ENCODE data around the gene TMSB4X.
"Not testable (repeated sequence)": the region's sequence is repeated elsewhere in the genome, so short reads cannot be mapped to it uniquely, and the experiment has no call there.

The TMSB4X gene

DNA sequence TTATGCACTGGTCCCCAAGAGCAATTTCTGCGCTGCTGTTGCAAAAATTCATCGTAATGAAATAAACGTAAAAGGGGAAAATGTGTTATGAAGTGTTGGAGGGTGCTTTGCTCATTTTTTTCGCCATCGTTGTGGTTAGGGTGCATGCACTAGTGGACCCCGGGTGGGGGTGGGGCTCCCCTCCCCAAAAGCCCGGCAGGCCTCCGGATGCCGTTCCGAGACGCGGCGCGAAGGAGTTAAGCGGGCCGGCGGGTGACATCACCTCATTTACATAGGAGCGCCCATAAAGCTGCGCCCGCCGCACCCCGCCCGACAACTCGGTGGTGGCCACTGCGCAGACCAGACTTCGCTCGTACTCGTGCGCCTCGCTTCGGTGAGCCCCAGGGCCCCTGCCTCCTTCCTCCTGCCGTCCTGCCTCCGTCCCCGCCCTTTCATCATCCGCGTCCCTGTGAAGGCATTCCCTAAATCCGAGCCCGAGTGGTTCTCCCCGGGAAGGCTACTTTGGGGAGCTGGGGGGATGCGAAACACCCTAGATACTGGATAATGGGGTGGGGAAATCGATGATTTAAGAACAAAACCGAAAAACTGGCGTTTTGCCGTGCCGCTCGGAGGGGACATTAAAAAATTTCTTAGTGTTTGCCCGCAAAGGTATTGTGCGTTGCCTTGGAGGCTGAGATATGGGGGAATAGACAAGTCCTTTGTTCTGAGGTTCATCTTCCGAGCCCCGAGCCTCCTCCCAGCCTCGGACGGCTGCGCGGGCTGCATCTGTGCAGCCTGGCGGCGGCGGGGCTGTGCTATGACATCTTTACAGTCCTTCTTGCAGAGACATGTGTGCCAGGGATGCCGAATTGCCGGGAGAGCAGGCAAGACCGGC lies at the start of gene TMSB4X:
Gene TMSB4X, plus strand, starts transcription at position 315 of the 874 bp plus-strand sequence.
- peak; percentile 73 for DNase-seq (ENCODE audit: low read depth)

- DNase-seq (ENCODE audit: low read depth): no peak
Observed at GRCh38 chrX:12929701-12930100, 45.2 kb upstream of the TMSB4X start.

DNA sequence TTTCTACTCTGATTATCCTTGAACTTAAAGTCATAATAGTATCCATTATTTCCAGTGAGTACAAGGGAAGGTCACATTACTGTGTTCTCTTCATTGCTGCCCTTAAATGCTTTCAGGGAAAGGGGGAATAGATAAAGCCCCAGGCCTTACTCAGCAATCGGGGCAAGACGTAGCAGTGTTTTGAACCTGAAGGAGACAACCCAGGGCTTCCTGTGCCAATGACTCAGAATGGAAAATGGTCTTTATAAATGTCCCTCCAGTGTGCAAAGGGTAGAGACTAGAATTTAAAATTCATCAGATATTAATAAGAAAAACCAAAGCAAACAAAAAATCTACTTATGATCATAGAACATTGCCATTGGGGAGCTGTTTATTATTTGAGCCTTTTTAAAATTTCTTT lies 44.8 kb upstream of the TMSB4X start:
- no peak for DNase-seq (ENCODE audit: low read depth)

DNA sequence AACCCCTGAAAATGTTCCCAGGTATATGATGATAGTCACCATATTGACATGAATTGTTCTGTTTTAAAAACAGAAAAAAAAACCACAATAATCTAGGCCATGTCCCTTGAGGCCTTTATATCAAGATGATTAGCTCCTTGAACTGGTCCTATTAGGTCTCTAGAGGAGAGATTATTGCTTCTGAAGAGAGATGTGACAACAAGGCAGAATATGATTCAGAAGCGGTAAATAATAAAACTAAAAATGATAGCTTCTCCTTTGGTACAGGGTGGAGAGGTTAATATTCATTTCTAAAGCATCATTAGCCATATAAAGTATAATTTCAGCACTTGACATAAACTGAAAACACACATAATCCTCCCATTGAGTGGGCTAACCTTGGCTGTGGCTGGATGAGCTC lies 42.7 kb upstream of the TMSB4X start:
- DNase-seq (ENCODE audit: low read depth): no peak

GRCh38 chrX:12934850-12935249 lies 40.1 kb upstream of the TMSB4X start:
- no peak for DNase-seq (ENCODE audit: low read depth)

- no peak for DNase-seq (ENCODE audit: low read depth)
Observed at GRCh38 chrX:12936947-12937346, 38.0 kb upstream of the TMSB4X start.

- not testable (repeated sequence) for DNase-seq (ENCODE audit: low read depth)
Observed at GRCh38 chrX:12940471-12940870, 34.4 kb upstream of the TMSB4X start.

DNA sequence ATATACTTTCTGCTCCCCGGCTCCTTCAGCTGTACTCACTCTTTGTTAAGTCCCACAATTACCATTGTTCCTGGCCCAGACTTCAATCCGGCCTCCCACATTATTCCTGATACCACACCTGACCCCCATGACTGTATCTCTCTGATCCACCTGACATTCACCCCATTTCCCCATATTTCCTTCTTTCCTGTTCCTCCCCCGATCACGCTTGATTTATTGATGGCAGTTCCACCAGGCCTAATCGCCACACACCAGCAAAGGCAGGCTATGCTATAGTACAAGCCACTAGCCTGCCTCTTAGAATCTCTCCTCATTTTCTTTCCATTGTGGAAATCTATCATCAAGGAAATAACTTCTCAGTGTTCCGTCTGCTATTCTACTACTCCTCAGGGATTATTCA lies 31.3 kb upstream of the TMSB4X start:
- DNase-seq (ENCODE audit: low read depth): not testable (repeated sequence)

DNA sequence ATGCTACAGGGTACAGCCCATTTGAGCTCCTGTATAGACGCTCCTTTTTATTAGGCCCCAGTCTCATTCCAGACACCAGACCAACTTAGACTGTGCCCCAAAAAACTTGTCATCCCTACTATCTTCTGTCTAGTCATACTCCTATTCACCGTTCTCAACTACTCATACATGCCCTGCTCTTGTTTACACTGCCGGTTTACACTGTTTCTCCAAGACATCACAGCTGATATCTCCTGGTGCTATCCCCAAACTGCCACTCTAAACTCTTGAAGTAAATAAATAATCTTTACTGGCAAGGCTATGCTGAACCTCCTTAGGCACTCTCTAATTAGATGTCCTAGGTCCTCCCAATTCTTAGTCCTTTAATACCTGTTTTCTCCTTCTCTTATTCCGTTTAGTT lies 30.5 kb upstream of the TMSB4X start:
- DNase-seq (ENCODE audit: low read depth): not testable (repeated sequence)

- DNase-seq (ENCODE audit: low read depth): no peak
Observed at GRCh38 chrX:12945494-12945893, 29.4 kb upstream of the TMSB4X start.

GRCh38 chrX:12946406-12946805 lies 28.5 kb upstream of the TMSB4X start:
- DNase-seq (ENCODE audit: low read depth): no peak

GRCh38 chrX:12946838-12947544 lies 27.9 kb upstream of the TMSB4X start:
- peak; percentile 68 for DNase-seq (ENCODE audit: low read depth)

GRCh38 chrX:12947545-12948235 lies 27.2 kb upstream of the TMSB4X start:
- DNase-seq (ENCODE audit: low read depth): no peak

GRCh38 chrX:12948495-12948894 lies 26.4 kb upstream of the TMSB4X start:
- no peak for DNase-seq (ENCODE audit: low read depth)

DNA sequence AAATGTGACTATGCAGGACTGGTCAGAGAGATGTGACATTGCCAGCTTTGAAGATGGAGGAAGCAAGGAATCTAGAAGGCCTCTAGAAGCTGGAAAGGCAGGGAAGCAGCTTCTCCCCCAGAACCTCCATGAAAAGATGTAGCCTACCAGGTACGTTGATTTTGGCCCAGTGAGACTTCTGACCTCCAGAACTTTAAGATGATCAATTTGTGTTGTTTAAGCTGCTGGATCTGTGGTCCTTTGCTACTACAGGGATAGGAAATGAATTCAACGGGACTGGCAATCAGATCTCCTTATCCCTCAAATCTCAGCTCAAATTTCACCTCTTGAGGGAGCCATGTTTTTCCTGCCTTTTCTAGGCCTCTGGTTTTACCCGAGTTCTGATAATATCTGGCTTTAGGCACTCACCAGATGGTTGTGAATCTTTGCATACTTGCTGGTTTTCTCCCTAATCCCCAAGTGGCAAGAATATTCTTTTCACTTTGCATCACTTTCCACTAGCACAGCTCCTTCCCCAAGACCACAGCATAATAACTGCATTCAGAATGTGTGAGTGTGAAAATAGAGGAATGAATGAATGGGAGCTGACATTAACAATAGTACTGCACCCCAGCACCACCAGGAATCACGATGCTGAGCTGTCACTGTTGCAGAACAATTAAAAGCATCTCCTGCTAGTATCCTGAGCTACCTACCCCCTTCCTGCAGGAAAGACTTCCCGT lies 25.5 kb upstream of the TMSB4X start:
- no peak for DNase-seq (ENCODE audit: low read depth)

GRCh38 chrX:12949927-12950656 lies 24.8 kb upstream of the TMSB4X start:
- DNase-seq (ENCODE audit: low read depth): peak; percentile 77

DNA sequence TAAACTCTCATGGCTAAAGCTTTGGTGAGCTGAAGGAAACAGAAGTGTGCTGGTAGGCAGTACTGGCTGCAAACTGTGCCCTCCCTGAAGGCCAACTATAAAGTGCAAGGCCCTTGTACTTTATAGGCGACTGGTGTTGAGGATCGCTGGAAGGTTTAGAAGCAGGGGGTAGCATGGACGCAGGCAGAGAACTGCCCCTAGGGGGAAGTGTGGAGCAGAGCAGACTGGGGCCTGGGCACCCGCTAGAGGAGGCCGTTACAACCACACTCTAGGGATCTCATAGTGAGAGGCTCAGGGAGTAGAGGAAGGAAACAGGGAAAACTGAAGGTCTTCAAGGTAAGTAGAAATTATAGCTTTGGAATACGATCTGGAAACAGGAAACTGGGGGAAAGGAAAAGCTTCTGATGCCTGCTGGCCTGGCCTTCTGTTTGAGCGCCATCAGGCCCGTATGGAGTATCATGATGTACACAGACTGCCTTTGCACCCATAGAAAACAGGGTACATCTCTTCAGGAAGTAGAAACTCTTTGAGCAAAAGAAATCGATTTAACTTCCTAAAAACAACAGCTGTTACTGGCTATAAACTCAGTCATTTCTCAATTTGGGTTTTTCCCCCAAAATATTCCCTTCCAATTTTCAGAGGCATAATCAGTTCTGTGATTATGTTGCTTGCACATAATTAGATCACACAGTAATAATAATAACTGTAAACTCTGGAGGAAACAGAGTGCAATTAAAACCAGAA lies 23.9 kb upstream of the TMSB4X start:
- DNase-seq (ENCODE audit: low read depth): no peak

- DNase-seq (ENCODE audit: low read depth): no peak
Observed at GRCh38 chrX:12951595-12951975, 23.3 kb upstream of the TMSB4X start.

DNA sequence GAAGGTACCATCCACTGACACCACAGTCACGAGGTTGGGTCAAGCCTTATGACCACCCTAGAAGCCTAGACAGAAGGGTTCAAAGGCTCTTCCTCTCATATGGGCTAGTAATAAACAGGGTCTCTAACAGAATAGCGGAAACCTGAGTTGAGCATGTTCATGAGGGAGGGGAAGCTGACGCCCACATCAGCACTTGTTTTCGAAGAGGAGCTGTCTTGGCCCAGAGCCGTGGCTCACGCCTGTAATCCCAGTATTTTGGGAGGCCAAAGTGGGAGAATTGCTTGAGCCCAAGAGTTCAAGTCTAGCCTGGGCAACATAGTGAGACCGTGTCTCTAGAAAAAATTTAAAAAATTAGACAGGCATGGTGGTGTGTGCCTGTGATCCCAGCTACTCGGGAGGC lies 21.5 kb upstream of the TMSB4X start:
- DNase-seq (ENCODE audit: low read depth): no peak

- DNase-seq (ENCODE audit: low read depth): no peak
Observed at GRCh38 chrX:12954376-12954775, 20.5 kb upstream of the TMSB4X start.

DNA sequence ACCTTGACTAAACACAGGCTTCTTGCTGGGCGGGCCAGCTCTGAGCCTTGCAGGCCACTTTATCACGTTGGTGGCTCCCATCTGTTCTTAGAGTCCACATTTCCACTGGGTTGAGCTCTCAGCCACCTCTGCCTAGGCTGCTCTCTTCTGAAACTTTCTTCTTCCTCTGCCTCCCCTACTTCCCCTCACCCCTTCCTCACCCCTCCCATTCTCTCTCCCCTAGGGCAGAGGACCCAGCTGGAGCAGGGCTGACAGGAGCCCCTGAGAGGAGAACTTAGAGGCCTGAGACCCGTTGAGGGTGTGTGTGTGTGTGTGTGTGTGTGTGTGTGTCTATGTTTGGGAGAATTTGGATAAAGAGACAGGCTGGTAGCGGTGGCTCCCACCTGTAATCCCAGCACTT lies 19.9 kb upstream of the TMSB4X start:
- DNase-seq (ENCODE audit: low read depth): no peak

All from activated gamma-delta T cell treated with anti-CD3 and anti-CD28 coated beads, Interleukin-2, amount 50 U/mL, for 16 hours (primary cell).